Middle frontal gyrus (tissue), 1 donor: Measurements from ENCODE around the gene LRRC34.

Experiments used
- DNase-seq: peaks from one replicate; pipeline ENCODE4 v3.0.0-alpha.2; 2015; ENCODE audit warnings: low spot score; ENCODE audit errors: extremely low spot score

LRRC34 gene

GRCh38 chr3:169812332-169813235, at the start of gene LRRC34, which contains the start of gene LRRIQ4:
Gene LRRC34 (minus strand): TSS chr3:169812904. CDS start chr3:169812548, 356 bp downstream.
Gene LRRIQ4 (plus strand): TSS chr3:169812870. CDS start chr3:169821922, 9,052 bp downstream.
- DNase-seq: peak; percentile 51

- no peak for DNase-seq
Measured at GRCh38 chr3:169861871-169862270, 49.2 kb upstream of the LRRC34 start.

- no peak for DNase-seq
Measured at GRCh38 chr3:169857811-169858210, 45.1 kb upstream of the LRRC34 start.

GRCh38 chr3:169855514-169855913, 42.8 kb upstream of the LRRC34 start:
- DNase-seq: no peak

- no peak for DNase-seq
Measured at GRCh38 chr3:169850618-169851017, 37.9 kb upstream of the LRRC34 start.

- no peak for DNase-seq
Measured at GRCh38 chr3:169848741-169849140, 36.0 kb upstream of the LRRC34 start.

GRCh38 chr3:169847896-169848295, 35.2 kb upstream of the LRRC34 start:
- DNase-seq: no peak

- DNase-seq: no peak
Measured at GRCh38 chr3:169846458-169847193, 33.9 kb upstream of the LRRC34 start.

- no peak for DNase-seq
Measured at GRCh38 chr3:169842960-169843359, 30.3 kb upstream of the LRRC34 start.

- DNase-seq: no peak
Measured at GRCh38 chr3:169841171-169841570, 28.5 kb upstream of the LRRC34 start.

- DNase-seq: no peak
Measured at GRCh38 chr3:169838511-169839030, 25.9 kb upstream of the LRRC34 start.

- DNase-seq: no peak
Measured at GRCh38 chr3:169836942-169837275, 24.2 kb upstream of the LRRC34 start.

- DNase-seq: no peak
Measured at GRCh38 chr3:169836078-169836941, 23.6 kb upstream of the LRRC34 start.

GRCh38 chr3:169835533-169835932, 22.8 kb upstream of the LRRC34 start:
- DNase-seq: no peak

GRCh38 chr3:169827712-169828111, 15.0 kb upstream of the LRRC34 start:
- no peak for DNase-seq

GRCh38 chr3:169825316-169825715, 12.6 kb upstream of the LRRC34 start:
- DNase-seq: no peak

- DNase-seq: no peak
Measured at GRCh38 chr3:169822983-169823382, 10.3 kb upstream of the LRRC34 start.

- DNase-seq: no peak
Measured at GRCh38 chr3:169822540-169822939, 9.8 kb upstream of the LRRC34 start.

GRCh38 chr3:169822091-169822490, 9.4 kb upstream of the LRRC34 start:
- no peak for DNase-seq

GRCh38 chr3:169818316-169818715, 5.6 kb upstream of the LRRC34 start:
- no peak for DNase-seq

GRCh38 chr3:169815590-169816150, 3.0 kb upstream of the LRRC34 start:
- DNase-seq: no peak
